NCI-H524 treated with DMSO at 0.1 percent for 48 hours (cell line): ENCODE measurements around the gene PBRM1.

Source experiments
- DNase-seq: peaks from one replicate; lab custom pipeline; 2025; lab: John Stamatoyannopoulos, UW

Gene PBRM1

DNA sequence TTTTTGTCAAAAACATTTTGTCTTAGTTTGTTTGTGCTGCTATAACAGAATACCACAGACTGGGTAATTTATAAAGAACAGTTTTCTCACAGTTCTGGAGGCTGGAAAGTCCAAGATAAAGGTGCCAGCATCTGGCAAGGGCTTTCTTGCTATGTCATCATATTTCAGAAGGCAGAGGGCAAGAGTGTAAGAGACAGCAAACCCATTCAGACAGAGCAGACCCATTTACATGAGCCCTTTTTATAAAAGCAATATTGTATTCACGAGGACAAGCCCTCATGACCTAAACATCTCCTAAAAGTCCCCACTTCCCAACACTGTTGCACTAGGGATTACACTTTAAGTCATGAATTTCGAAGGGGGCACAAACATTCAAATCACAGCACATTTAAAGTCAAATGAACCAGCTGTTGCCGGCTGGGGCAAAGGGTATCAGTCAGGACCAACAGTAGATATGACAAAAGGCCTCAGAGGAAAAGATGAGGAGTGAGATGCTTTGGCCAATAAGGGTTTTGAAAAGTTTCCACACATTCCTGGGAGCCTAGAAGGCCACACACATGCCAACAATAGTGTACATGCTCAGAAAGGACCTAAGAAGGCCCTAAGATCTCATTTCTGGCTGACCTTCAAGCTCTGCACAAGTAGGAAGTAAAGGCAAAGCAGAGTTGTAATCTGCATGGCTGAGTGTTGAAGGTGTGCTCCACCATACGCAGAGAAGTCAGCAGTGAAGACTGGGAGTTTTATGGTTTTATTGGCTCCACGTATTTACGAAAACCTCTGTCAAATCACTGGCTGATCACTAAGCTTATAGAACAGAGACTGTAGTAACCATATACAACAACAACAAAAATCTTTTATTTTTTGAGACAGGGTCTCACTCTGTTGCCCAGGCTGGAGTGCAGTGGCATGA, 111.4 kb downstream of the PBRM1 start:
- no peak for DNase-seq

DNA sequence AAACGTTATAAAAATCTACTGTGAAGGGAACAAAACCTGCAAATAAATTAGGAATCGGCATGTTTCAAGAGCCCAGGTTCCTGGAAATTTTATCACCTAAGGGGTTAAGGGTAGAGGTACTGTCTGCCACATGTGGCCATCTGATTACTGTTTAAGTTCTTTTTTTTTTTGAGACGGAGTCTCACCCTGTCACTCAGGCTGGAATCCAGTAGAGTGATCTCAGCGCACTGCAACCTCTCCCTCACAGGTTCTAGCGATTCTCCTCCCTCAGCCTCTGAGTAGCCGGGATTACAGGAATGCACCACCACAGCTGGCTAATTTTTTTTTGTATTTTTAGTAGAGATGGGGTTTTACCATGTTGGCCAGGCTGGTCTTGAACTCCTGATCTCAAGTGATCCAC, 113.5 kb downstream of the PBRM1 start:
- no peak for DNase-seq

DNA sequence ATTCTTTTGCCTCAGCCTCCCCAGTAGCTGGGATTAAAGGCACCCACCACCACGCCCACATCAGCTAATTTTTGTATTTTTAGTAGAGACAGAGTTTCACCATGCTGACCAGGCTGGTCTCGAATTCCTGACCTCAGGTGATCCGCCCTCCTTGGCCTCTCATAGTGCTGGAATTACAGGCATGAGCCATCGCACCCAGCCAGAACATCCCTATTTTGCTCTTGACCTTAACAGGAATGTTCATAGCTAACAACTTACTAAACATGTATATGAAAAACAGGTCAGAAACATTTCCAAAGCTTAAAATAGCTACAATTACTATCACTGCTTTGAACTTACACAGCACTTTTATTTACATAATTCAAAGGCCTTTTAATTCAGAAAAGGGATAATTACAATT, 115.6 kb downstream of the PBRM1 start:
- no peak for DNase-seq

DNA sequence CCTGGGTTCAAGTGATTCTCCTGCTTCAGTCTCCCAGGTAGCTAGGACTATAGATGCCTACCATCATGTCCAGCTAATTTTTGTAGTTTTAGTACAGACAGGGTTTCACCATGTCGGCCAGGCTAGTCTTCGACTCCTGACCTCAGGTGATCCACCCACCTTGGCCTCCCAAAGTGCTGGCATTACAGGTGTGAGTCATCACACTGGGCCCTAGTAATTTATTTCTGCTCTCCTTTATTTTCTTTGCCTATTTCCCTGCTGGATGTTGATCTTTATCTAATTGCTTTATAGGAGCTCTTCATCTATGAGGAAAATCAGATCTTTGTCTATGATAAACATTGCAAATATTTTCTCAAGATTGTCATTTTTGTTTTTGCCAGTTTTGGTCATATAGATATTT, 117.6 kb downstream of the PBRM1 start:
- no peak for DNase-seq

DNA sequence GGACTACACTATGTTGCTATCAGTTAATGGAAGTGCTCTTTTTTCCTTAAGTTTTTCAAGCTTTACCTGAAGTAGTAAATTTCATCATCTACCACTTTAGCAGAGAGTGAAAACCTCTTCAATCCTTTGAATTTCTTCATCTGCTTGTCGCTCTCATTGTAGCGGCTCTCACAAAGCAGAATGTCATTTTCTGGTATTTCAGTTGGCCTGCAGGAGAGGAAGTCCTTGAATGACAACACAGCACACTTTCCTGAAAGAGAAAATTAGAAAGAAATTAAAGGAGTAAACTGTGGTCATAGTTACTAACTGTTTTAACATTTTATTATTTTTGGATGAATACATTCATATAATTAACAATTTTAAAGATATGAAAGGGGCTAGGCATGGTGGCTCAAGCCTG, 121.7 kb downstream of the PBRM1 start:
- DNase-seq = no peak

DNA sequence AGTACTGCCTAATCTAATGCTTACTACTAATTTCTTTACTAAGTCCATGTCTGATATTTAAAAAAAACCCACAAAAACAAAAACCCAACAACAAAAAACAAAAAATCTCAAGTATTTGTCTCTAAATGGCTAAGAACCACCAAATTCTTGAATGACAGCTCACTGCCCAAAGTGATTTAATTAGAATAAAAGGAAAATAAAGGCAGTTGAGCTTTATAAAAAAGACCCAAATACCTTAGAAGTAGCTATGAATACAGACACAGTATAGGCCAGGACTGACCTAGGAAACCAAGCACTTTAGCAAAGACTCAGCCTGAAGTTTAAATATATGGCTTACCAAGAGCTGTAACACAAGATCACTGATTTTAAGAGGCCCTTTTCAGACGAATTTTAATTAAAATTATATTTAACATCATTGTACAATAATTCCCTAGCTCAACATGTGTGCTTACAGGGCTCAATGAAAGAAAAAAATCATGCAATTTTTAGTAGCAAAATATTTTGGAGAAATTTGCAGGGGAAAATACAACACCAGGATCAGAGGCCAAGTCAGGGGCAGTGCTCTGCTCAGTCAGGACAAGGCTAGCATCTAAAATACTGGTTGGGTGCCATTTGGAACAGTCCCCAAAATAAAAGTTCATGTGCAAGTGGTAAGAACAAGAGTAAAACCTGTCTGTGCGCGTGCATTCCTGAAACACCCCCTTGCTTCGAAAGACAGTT, 124.5 kb downstream of the PBRM1 start:
- no peak for DNase-seq

DNA sequence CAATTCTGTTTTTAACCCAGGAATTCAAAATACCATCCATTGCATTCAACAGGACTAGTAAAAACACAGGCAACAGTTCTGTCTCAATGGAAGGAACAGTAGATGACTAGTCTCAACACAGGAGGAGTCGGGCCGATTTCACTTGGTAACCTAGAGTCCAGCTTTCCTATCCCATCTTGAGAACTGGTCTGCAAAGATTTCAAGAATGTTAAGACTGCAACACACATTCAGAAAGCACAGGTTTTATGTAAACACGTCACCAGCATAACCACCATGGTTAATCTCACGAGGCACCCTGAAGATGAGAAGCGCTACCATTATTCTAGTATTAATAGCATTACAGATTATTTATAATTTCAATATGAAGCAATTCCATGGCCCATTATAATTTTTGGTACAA, 127.3 kb downstream of the PBRM1 start:
- DNase-seq = no peak

DNA sequence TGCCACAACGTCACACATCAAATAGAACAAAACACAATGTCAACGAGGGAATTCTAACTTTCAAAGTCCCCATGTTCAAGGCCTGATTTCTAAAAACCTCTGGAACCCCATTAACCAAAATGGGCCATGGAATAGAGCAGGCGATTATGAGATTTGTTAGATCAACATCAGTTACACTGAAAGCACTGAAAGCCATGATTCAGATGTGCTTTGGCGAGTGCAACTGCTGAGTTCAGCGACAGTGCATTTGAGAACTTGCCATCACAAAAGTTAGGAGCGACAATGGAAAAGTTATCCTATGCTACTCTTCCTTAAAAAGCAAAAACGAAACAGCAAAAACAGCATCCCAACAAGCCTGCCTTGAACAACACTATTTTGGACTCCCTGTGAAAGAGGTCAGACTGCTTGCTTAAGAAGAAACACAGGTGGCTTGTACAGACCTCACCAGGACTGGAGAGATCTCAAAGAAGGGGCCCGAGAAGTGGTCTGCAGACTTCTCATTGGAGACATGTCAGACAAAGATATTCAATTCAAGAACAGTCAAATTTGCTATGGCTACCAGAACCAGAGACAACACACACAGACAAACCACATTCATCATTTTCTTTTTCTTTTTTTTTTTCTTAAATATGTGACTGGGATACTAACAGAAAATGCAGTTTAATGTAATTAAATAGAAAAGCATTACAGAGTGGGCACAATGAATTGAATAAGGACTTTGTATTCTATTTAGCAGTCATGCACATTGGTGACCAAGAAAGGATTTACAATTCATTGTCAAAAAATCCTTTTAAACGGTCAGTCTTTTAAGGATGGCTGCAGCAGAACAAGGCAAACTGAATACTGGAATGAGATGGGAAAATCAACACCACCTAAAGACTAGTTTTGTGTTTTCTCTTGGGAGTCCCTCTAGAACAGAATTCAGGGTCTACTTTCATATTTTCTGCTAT, 128.4 kb downstream of the PBRM1 start:
- no peak for DNase-seq

DNA sequence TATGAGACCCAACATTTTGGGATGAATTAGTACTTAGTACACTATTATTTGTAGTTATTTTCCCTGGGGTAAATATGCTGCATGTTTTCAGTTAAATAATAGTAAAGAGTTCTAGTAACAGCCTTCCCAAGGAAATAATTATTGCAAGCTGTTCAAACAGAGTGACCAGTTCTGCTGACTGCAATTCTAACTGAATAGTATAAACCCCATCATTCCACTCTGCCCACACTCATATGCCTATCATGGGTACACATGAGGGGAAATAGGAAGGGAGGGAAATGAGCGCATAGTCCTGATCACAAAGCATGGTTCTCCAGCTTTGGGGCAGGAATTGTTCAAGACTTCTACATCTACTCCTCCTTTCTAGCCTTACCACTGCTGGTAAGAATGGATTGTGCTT, 130.7 kb downstream of the PBRM1 start:
- no peak for DNase-seq

DNA sequence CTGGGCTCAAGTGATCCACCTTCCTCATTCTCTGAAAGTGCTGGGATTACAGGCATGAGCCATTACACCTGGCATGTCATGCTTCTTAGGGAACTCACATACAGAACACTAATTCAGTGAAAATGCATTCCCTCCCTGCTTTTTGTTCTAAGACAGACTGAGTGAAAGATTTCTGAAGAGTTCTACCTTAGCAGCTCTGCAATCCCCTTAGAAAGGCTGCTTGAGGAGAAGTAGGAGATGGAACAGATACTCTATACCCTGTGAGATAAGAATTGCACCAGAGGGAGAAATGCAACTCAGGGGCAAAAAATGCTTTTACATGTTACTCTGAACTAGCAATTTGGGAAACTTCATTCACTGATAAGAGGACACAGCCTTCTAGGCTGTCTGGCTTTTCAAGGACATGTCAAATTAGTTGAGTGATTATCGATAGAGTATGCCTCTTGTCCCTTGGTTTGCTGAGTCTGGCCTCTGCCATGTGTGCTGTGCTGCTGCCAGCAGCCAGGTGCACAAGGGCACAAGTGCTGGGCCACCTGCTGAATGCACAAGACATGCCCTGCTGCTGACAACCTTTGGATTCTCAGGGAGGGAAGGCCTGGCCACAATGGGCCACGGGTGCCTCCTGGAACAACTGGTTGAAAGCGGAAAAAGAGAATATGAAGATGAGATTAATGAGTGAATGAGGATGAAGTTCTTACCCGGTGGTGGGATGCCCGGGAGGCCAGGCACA, 131.5 kb downstream of the PBRM1 start:
- DNase-seq = no peak

DNA sequence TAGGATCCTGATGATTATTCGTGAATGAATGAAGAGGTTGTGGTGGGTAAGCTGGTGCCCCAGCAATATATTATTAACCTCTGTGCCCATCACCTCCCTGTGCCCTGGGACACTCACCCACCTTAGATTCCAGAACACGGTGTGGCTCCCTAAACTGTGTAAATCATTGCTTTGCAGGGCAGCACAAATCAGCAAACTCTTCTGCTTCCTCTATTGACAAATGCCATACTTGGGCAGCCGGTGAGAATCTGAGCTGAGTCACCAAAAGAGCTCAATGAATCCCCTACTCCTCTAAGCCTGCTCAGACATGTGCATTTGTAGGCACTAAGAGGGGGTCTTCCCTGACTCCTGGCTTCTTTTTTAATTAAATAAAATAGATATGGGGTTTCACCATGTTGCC, 133.6 kb downstream of the PBRM1 start:
- DNase-seq = no peak

DNA sequence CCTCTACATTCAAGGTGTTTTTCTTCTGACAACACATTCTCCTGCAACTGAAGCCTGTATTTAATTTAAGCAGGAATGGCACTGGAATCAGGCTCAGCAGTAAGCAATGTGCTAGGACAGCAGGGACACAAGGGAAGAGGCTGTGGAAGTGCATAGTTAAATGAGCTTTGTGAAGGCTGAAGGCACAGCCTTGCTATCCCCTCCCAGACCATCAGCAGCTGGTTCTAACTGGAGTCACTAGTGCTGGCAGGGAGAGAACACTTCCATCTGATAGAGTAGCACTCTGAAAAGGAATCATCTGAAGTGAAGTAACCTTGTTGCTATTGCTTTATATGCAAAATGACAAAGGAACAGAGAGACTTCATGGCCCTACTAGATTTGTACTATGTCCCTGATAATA, 134.6 kb downstream of the PBRM1 start:
- DNase-seq = no peak

DNA sequence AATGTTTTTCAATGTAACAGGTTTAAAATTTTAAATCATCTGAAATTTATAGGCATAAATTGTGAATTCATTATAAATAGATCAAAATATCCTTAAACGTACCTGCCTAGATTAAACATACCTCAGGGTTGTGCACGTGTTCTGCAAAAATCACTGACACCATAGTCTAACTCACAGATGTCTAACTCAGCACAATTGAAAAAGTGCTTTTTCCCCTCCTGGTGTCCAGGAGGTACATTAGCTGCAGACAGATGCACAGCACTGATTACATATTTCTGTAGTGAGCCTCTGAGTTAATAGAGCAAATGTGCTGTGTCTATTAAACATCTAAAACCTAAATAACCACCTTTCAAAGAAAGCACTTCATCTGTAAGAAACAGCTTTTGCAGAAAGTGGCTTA, 138.6 kb downstream of the PBRM1 start:
- DNase-seq = no peak

DNA sequence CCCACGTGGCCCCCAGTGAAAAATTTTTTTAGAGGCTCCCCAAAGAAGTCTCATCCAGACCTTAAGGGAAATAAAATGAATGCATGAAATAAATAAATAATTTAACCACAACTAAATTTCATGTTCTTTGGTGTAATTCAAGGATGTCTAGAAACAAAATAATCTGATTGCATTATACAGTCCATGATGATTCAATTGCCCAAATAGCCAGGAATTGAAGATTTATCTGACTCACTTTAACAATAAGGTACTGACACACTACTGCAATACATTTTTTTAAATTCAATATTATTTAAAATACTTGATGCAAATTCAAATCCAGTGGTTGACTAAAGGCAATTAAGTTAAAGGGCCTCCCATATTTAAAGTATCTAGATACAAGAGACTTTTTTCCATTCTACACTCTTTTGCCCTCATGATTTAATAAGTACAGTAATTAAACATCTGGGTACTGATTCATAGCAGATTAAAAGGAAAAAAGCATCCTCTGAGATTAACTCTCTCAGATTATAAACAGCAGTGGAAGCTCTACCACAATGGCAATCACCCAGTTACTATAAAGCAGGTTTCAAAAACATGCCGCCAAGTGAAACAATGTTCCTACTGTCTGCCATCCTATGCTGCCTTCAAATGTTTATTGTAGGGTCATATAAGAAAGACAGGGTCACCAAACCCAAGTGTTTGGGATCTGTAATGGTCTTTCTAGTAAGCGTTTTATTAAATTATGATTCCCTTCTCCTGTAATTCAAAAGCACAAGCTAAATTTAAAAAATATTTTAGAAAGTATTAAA, 139.4 kb downstream of the PBRM1 start:
- DNase-seq = no peak

DNA sequence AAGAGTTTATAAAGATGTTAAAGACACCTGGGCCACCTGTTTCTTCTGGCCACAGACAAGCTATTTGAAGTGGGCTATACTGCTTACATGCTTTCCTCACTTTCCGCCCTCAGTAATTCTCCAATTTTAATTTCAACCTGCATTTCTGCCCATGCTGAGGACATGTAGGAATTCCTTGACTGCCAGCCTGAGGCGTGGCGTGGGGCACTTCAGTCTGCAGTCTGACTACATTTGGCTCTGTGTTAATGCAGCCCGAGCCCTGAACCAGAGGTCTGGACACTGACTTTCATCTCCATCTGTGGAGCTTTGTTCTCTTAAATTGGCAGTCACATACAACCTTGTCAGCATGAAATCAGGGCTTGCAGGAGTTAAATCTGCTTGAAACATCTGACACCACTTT, 140.8 kb downstream of the PBRM1 start:
- no peak for DNase-seq

DNA sequence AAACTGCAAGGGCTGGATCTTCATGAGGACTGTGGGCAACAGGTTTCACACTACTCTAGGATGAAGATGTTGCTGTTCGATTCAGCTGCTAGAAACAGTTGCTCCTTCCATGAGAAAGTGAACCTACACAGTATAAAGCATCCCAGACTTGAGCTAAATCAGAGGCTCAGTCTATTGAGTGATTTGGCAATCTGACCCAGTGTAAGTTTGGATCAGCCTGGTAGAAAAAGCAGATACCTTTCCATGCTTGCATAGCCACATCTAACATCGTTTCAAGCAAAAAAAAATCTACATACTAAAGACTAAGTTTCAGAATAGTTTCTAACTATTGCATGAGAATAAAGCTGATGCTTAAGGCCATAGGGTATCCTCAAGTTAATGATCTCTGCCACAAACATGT, 144.7 kb downstream of the PBRM1 start:
- DNase-seq = no peak

DNA sequence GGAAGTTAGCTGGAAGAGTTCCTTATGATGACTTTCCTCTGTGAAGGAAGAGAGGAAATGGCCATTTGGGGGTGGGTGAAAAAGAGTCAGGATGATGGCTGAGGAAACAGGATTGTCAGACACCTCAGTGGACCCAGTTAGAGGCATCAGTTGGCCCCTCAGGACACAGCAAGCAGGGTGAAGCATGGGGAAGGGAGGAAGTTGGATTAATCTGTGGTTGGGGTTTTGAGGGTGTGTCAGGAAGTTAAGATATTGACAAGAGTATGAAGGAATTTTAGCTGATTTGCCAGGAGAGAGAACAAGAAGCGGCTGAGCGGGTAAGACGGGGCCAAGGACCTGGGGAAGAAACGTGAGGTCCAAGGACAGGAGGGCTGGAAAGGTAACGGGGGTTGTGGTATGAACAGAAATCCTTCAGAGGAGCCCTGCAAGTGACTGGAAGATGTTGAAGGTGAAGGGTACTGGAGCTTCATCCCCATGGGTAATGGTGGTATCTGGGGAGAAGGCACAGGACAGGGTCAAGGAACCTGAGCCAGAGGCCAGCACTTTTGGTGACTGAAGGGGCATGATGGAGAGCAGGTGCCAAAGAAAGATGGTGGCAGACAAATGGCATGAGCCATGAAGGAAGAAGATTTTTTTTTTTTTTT, 146.6 kb downstream of the PBRM1 start:
- no peak for DNase-seq

DNA sequence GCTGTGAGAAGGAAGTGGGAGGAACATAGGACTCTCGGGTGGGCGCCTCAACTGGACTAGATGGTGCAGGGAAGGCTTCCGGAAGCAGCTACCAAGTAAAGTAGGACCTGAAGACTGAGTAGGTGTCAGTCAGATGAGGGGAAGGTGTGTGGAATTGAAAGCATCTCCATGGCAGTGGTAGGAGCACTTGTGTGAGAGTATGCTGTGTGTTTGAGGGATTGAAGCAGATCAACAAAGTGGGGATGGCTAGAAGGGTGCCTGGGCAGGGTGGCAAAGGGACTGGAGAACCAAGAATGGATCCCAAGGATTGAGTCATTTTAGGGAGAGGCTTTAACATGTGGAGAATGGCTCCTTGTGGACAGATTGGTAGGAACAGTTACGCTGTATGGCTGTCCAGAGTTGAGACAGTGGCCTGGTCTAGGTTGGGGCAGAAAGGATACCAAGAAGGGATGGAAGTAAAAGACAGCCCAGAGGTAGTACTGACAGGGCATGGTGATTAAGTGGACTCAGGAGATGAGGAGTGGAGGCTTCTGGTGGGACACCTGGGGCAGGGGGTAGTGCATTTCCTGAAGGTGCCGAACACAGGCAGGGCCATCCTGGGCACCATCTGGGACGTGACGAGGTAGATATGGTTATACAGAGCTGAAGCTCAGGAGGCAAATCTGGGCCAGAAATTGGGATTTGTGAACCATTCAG, 147.8 kb downstream of the PBRM1 start:
- no peak for DNase-seq

DNA sequence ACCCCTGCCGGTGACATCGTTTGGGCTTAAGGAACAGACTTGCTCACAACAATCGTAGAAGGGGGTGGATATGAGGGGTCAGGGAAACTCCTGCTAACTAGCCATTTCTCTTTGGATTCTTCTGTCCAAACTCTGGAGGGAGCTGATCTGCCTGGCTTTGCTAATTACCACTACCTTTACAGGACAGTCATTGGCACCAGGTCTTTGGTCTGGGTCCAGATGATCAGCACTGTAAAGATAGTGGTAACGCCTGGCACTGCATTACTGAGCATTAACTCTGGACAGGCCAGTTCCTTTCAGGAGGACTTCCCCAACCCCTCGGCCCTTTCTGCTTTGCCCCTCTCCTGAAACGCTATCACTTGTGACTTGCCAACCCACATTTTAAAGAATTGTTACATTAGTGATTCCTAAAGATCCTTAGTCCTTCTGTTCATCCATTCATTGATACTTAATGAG, 148.5 kb downstream of the PBRM1 start:
- no peak for DNase-seq
